ENCODE results near the gene EDN2.

- TF ChIP-seq CTCF (IDR thresholded peaks at IDR 0.05) (no peak), EP300 (IDR thresholded peaks at IDR 0.05) (no peak), POLR2AphosphoS5 (IDR thresholded peaks at IDR 0.05) (no peak)
These were observed 41.7 kb downstream of the EDN2 start for GRCh38 chr1:41442697-41443251.

All from suprapubic skin (tissue), 4 donors.